HG02763 (cell line): ENCODE measurements around the gene TNFRSF4.
"Not testable (repeated sequence)": the region's sequence is repeated elsewhere in the genome, so short reads cannot be mapped to it uniquely, and the experiment has no call there.

Experiments used
- ATAC-seq: cut with Tn5 transposase; IDR thresholded peaks from one replicate; pipeline ENCODE4 v1.9.1; 2021; ENCODE audit warnings: mild to moderate bottlenecking, moderate library complexity; ENCODE audit not compliant: unreplicated experiment

Gene TNFRSF4

DNA sequence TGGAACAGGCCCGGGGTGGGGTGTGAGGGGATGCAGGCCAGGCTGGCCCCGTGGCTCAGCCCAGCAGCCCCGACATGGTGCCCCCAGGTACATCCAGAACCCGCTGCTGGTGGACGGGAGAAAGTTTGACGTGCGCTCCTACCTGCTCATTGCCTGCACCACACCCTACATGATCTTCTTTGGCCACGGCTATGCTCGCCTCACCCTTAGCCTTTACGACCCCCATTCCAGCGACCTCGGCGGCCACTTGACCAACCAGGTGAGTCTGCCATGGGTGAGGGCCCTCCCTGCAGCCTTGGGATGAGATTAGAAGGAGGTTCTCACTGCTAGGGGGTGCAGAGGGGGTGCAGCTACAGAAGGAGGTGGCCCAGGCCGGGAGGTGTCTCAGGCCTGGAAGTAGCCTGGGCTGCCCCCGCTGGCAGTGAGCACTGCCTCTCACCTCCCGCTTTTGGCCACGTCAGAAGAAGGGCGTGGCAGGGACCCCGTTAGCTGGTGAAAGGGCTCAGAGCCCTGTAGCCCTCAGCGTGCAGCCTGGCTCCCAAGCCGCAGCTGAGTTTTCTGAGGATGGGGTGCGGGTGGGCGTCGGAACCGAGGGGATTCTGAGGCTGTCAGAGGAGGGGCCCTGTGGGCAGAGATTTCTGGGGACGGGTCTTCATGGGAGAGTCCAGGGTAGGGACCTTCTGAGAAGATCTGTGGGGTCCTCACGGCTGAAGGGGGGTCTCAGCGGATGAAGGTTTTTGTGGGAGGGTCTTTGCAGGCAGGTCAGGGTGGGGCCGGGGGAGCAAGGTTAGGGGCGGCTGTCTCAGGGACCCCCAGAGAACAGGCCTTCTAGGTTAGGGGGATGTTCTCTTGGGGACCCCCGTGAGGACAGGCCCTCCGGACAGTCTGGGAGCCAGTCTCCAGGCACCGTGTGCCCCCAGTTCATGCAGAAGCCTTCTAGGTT is 29.8 kb downstream of the TNFRSF4 start:
- no peak for ATAC-seq

DNA sequence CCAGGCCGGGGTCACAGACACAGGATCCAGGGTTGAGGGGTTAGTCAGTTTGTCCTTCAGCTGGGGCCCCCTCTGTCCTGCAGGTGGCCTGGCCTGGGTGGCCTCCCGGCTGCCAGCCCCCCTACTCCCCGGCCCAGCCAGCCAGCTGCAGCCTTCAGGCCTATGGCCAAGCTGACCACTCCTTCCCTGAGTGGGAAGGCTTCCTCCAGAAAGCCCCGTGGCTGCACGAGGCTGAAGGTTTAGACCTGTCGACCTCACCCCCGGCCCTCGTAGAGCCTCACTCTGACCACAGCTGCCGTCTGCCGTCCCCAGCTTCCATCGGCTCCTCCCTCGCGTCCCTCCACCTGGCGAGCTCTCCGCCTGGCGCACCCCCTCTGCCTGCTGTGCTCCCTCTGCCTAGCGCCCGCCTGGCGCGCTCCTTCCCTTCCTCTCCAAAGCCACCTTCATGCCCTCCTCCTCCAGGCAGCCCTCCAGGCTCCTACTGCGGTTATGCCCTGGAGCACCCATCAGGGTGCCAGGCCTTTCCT is 30.7 kb downstream of the TNFRSF4 start:
- no peak for ATAC-seq

DNA sequence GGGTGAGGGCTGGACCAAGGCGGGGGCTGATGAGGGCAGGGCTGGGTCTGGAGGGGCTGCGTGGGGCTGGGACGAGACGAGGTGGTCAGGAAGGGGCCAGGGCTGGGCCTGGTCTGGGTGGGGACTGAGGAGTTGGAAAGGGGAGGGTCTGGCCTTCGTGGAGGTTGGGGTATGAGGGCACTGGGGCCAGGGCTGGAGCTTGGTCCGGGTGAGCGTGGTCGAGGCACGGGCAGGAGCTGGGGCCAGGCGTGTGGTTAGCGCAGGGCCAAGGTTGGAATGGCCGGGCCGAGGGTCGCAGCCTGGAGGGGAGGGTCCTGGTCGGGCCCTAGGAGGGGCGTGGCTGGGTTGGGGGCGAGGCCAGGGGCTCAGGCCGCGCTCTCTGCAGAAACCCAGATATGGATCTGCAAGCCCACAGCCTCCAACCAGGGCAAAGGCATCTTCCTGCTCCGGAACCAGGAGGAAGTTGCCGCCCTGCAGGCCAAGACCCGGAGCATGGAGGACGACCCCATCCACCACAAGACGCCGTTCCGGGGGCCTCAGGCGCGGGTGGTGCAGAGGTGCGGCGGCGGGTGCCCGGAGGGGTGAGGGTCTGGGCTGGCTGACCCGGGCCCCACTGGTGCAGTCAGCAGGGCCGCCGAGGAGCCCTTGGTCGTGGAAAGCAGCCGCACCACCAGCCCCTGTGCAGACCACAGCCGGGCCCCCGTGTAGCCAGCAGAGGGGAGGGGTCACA is 31.3 kb downstream of the TNFRSF4 start:
- ATAC-seq = no peak

GRCh38 chr1:1181938-1182410 is 32.0 kb downstream of the TNFRSF4 start:
- ATAC-seq = no peak

DNA sequence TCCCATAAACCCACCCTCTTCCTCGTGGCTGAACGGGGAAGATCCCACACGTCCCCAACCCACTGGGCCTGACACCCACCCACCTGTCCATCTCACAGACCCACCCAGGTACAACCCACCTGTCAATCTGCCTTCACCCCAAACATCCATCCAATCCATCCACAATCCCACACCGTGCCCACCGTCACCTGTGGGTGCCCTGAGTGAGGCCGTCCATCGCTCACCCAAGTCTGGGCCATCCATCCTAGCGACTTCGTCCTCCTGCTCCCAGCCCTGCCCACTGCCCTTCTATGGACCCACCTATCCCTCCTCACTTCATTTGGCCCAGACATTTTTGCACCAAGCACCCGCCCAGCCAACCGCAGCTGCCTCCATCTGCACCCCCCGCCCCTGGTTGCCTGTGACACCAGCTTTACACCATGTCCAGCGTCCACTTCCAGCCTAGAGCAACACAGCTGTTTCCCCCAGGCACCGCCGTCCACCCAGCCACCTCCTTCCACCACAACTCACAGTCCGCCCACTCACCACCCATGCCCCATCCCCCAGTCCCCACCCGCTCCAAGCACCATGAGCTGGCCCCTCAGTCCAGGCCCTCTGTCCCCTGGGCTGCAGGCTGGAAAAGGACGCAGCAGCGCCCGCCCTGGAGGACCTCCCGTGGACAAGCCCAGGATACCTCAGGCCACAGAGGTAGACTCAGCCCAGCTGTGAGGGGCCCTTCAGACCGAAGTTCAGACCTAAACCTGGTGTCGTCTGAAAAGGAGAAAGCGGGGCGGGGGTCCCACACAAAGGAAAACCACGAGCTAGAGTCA is 32.6 kb downstream of the TNFRSF4 start:
- no peak for ATAC-seq

DNA sequence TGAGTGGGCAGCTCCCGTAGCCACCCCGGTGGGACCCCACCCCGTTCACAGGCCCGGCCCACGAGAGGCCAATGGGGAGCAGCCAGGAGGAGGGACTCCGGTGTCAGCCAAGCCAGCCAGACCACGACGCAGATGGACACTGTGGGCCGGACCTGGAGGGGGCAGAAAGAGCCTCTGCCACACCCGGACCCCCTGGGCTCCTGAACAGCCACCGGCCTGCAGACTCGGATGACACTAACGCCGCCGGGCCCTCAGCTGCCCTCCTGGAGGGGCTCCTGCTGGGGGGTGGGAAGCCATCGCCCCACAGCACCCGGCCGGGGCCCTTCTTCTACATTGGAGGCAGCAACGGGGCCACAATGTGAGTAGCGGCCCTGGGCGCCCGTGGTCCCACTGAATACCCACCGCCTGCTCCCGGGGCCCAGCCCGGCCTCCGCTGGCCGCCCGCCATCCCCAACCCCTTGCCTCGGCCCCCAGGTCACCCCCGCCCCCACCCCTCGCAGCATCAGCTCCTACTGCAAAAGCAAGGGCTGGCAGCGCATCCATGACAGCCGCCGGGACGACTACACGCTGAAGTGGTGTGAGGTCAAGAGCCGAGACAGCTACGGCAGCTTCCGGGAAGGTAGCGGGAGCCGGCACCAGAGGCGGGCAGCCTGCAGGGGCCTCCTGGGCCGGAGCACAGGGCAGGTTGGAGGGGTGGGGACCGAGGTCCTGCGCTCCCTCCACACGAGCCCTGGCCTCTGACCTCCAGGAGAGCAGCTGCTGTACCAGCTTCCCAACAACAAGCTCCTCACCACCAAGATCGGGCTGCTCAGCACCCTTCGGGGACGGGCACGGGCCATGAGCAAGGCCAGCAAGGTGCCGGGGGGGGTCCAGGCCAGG is 33.7 kb downstream of the TNFRSF4 start:
- ATAC-seq = no peak

GRCh38 chr1:1179346-1179982 is 34.5 kb downstream of the TNFRSF4 start:
- no peak for ATAC-seq

GRCh38 chr1:1178794-1179331 is 35.1 kb downstream of the TNFRSF4 start:
- ATAC-seq = no peak

DNA sequence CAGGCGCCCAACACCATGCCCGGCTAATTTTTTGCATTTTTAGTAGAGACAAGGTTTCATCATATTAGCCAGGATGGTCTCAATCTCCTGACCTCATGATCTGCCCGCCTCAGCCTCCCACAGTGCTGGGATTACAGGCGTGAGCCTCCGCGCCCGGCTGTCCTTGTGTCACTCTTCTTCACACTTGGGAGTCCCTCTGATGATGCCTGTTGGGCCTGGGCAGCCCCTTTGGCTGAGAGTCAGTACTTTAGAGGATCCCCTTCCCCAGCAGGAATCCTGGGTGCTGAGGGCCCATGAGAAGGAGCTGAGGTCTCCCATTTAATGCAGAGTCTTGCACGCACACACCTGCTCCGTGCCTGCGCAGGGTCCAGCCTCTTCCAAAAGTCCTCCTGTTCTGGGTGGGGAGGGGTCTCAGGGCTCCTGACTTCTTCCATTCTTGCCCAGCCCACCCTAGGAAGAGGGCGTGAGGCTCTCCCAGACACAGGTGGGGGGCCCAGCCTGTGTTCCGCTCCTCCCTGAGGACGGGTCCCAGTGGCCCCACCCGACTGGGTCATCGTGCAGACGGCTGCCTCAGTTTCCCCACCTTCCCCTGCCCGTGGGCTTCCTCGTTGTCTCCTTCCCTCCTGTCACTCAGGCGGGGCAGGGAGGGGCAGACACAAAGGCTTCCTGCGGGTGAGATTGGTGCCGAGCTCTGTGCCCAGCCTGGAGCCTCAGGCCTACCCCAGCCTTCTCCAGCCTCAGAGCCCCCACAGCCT is 36.3 kb downstream of the TNFRSF4 start:
- no peak for ATAC-seq

DNA sequence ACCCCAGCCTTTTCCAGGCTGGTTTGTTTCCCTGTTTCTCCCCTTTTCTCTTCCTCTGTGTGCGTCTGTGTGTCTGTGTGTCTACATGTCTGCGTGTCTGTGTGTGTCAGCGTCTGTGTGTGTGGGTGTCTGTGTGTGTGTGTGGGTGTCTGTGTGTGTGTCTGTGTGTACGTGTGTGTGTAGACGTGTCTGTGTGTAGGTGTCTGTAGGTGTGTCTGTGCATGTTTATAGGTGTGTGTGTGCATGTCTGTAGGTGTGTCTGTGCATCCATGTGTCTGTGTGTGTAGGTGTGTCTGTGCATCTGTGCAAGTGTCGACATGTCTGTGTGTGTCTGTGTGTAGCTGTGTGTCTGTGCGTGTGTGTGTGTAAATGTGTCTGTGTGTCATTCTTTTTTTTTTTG is 37.0 kb downstream of the TNFRSF4 start:
- ATAC-seq = no peak

DNA sequence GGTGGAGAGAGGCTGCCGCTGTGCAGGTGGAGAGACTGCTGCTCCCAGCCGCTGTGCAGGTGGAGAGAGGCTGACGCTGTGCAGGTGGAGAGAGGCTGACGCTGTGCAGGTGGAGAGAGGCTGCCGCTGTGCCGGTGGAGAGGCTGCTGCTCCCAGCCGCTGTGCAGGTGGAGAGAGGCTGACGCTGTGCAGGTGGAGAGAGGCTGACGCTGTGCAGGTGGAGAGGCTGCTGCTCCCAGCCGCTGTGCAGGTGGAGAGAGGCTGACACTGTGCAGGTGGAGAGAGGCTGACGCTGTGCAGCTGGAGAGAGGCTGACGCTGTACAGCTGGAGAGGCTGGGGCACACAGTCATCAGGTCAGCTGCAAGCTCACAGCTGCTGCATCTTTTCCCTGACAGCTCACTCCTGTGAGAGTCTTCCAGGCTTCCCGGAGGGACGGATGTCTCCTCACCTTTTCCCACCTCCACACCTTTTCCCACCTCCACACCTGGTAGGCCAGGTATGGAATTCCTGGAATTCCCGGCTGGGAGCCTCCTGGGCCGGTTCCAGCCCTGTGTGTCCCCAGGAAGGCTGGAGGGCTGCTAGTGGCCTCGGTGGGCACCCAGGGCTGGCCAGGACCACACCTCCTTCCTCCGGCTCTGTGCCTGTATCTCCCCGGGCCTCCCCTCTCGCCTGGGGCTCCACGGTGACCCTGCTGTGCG is 37.7 kb downstream of the TNFRSF4 start:
- not testable (repeated sequence) for ATAC-seq

- no peak for ATAC-seq
Measured at GRCh38 chr1:1175221-1176062, 38.5 kb downstream of the TNFRSF4 start.

DNA sequence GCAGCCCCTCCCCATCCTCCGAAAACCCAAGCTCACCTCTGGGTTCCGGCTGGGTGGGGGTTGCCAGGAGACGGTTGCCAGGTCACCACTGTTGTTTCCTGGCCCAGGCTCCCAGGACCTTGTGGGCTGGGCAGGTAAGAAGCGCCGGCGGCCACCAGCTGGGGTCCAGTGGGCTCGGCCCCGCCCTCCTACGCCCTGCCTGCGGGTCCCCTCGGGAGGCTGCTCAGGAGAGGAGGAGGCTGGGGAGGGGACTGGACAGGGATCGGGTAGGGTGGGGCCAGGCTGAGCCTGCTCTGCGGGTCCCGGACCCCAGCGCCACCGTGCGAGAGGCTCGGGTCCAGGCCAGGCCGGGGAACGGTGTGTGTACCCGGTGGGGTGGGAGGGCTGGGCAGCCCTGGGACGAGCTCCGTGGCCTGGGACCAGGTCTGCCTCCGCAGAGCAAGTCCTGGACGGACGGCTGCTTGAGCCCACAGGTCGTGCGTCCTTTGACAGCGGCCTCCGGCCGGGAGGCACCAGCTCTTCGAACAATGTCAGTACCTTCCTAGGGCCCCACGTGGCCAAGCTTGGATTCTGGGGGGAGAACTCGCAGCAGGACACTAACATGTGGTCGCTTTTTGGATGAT is 40.0 kb downstream of the TNFRSF4 start, which contains the start of gene TTLL10:
TTLL10 (plus strand) TSS at position 88 of the 623 bp plus-strand sequence. CDS start 5,336 bp downstream, outside the sequence.
- no peak for ATAC-seq

GRCh38 chr1:1173061-1173792 is 40.7 kb downstream of the TNFRSF4 start:
- no peak for ATAC-seq

DNA sequence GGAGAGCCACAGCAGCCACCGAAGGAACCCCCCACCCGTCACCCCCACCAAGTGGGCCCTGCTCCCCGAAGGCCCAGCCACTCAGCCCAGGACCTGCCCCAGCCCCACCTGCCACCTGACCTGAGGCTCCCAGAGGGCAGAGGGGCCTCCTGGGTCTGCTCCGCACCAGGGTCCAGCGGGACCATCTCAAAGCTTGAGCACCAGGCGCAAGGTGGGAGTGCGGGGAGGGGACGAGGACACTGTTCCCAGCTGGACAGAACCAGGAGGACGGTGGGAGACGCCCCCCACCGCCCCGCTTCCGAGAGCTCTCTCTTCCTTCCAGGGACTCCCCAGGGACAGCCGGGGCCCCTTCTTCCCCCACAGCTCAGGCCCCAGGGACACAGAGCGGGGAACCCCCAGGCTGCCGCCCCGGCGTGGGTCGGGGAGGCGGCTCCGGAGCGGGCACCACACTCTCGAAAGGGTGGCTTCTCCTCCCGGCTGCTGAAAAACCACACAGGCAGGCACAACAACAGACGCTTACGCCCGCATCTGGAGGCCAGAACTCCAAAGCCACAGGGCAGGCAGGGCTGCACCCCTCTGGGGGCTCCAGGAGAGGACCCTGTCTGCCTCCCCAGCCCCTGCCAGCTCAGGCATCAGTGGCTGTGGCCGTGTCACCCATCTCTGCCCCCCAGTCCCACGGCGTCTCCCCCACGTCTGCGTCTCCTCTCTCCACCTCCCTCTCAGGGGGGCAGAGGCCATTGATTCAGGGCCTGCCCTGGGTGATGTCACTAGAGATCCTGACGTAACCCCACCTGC is 42.2 kb downstream of the TNFRSF4 start:
- ATAC-seq = no peak
